Muscle layer of colon (tissue), 2 donors: ENCODE data around the gene PLXNB2.

Experiments
- H3K27ac ChIP-seq: one replicate; pipeline ENCODE4 v1.7.0; 2013; ENCODE audit warnings: low read depth, mild to moderate bottlenecking, low read length, moderate library complexity
- H3K27me3 ChIP-seq, 2 donors: one replicate each; pipeline ENCODE4 v1.7.0; 2013; ENCODE audit warnings: low read length in 2 of 2, mild to moderate bottlenecking in 2 of 2; ENCODE audit not compliant: insufficient read depth in 2 of 2, control insufficient read depth in 1 of 2
- H3K36me3 ChIP-seq: one replicate; pipeline ENCODE4 v1.7.0; 2013; ENCODE audit warnings: mild to moderate bottlenecking, low read length; ENCODE audit not compliant: insufficient read depth
- H3K4me1 ChIP-seq: one replicate; pipeline ENCODE4 v1.7.0; 2013; ENCODE audit warnings: mild to moderate bottlenecking, low read length; ENCODE audit not compliant: insufficient read depth
- H3K4me3 ChIP-seq, 2 donors: one replicate each; pipeline ENCODE4 v1.7.0; 2013; ENCODE audit warnings: low read length in 2 of 2, low read depth in 1 of 2, mild to moderate bottlenecking in 1 of 2, moderate library complexity in 1 of 2
- H3K9ac ChIP-seq: one replicate; pipeline ENCODE4 v1.7.0; 2013; ENCODE audit warnings: low read length
- H3K9me3 ChIP-seq: one replicate; pipeline ENCODE4 v1.7.0; 2013; ENCODE audit warnings: mild to moderate bottlenecking, low read length
- donor health status: abdominal sarcoma.
- donor health status: Adenocarcinoma of cecum.

The PLXNB2 gene

GRCh38 chr22:50271519-50271970 is 35.9 kb downstream of the PLXNB2 start:
- no peak overlapping the region for H3K27ac ChIP-seq
- peak overlapping the region in 1 of 2 donors; percentile 14 for H3K4me3 ChIP-seq
- H3K36me3 ChIP-seq: peaks cover 9% of the 10 kb centered on the region
- H3K9ac ChIP-seq: no peak overlapping the region
- H3K4me1 ChIP-seq: peaks cover 5% of the 10 kb centered on the region
- no peaks in the 10 kb centered on the region for H3K9me3 ChIP-seq
- peaks cover 0 to 26% of the 10 kb centered on the region in 2 donors for H3K27me3 ChIP-seq

GRCh38 chr22:50270666-50271394 is 36.6 kb downstream of the PLXNB2 start:
- H3K36me3 ChIP-seq: peaks cover 4% of the 10 kb centered on the region
- H3K27ac ChIP-seq: no peak overlapping the region
- peak overlapping the region; percentile 43 to 45 for H3K4me3 ChIP-seq
- H3K4me1 ChIP-seq: peaks cover 5% of the 10 kb centered on the region
- H3K27me3 ChIP-seq: peaks cover 0 to 33% of the 10 kb centered on the region in 2 donors
- H3K9me3 ChIP-seq: no peaks in the 10 kb centered on the region
- no peak overlapping the region for H3K9ac ChIP-seq

GRCh38 chr22:50269970-50270665 is 37.3 kb downstream of the PLXNB2 start, which contains the start of gene MAPK11:
TSS of gene MAPK11 (minus strand) at chr22:50270380. CDS start at chr22:50270292, 88 bp downstream.
- peaks cover 5% of the 10 kb centered on the region for H3K4me1 ChIP-seq
- peaks cover 0 to 38% of the 10 kb centered on the region in 2 donors for H3K27me3 ChIP-seq

GRCh38 chr22:50269573-50269969 is 37.9 kb downstream of the PLXNB2 start:
- Histone ChIP-seq H3K4me1 (peaks cover 5% of the 10 kb centered on the region), H3K4me3 (no peak overlapping the region), H3K36me3 (no peaks in the 10 kb centered on the region), H3K9ac (no peak overlapping the region), H3K9me3 (no peaks in the 10 kb centered on the region), H3K27ac (no peak overlapping the region), H3K27me3 (peaks cover 0 to 38% of the 10 kb centered on the region in 2 donors)

More at GRCh38 chr22:50269970-50270665, 37.3 kb downstream of the PLXNB2 start, which contains the start of gene MAPK11:
- Histone ChIP-seq H3K9me3 (no peaks in the 10 kb centered on the region), H3K4me3 (peak within 1 kb of the TSS; percentile 43 to 45), H3K27ac (no peak within 1 kb of the TSS), H3K36me3 (no peaks in the 10 kb centered on the region), H3K9ac (no peak within 1 kb of the TSS)

GRCh38 chr22:50268655-50269113 is 38.8 kb downstream of the PLXNB2 start:
- Histone ChIP-seq H3K36me3 (no peaks in the 10 kb centered on the region), H3K9me3 (no peaks in the 10 kb centered on the region), H3K4me3 (no peak overlapping the region), H3K9ac (no peak overlapping the region), H3K27ac (no peak overlapping the region), H3K27me3 (peaks cover under 1 to 38% of the 10 kb centered on the region in 2 donors), H3K4me1 (peaks cover 5% of the 10 kb centered on the region)

GRCh38 chr22:50267591-50268390 is 39.7 kb downstream of the PLXNB2 start:
- Histone ChIP-seq H3K4me3 (peak overlapping the region in 1 of 2 donors; percentile 14), H3K4me1 (peaks cover 5% of the 10 kb centered on the region), H3K27me3 (peaks cover 9 to 46% of the 10 kb centered on the region in 2 donors), H3K27ac (peak overlapping the region; percentile 2), H3K9ac (no peak overlapping the region), H3K9me3 (no peaks in the 10 kb centered on the region), H3K36me3 (no peaks in the 10 kb centered on the region)

- Histone ChIP-seq H3K9me3 (no peaks in the 10 kb centered on the region), H3K9ac (no peak overlapping the region), H3K4me1 (peaks cover 5% of the 10 kb centered on the region), H3K27ac (no peak overlapping the region), H3K4me3 (no peak overlapping the region), H3K36me3 (no peaks in the 10 kb centered on the region), H3K27me3 (peaks cover 11 to 46% of the 10 kb centered on the region in 2 donors)
Observed at GRCh38 chr22:50266994-50267393, 40.5 kb downstream of the PLXNB2 start.

GRCh38 chr22:50264946-50265669 is 42.3 kb downstream of the PLXNB2 start:
- Histone ChIP-seq H3K9me3 (no peaks in the 10 kb centered on the region), H3K36me3 (no peaks in the 10 kb centered on the region), H3K4me3 (no peak overlapping the region), H3K9ac (no peak overlapping the region), H3K4me1 (no peaks in the 10 kb centered on the region), H3K27ac (no peak overlapping the region), H3K27me3 (peaks cover 11 to 48% of the 10 kb centered on the region in 2 donors)

GRCh38 chr22:50264104-50264745 is 43.2 kb downstream of the PLXNB2 start:
- Histone ChIP-seq H3K9me3 (no peaks in the 10 kb centered on the region), H3K4me3 (no peak overlapping the region), H3K27ac (no peak overlapping the region), H3K4me1 (no peaks in the 10 kb centered on the region), H3K27me3 (peaks cover 11 to 53% of the 10 kb centered on the region in 2 donors), H3K9ac (no peak overlapping the region), H3K36me3 (no peaks in the 10 kb centered on the region)

GRCh38 chr22:50262973-50263617 is 44.4 kb downstream of the PLXNB2 start:
- H3K4me3 ChIP-seq: no peak overlapping the region
- no peaks in the 10 kb centered on the region for H3K9me3 ChIP-seq
- H3K27me3 ChIP-seq: peaks cover 11 to 52% of the 10 kb centered on the region in 2 donors
- H3K27ac ChIP-seq: no peak overlapping the region
- no peaks in the 10 kb centered on the region for H3K4me1 ChIP-seq
- H3K36me3 ChIP-seq: no peaks in the 10 kb centered on the region
- H3K9ac ChIP-seq: no peak overlapping the region
